ENCODE results near the gene EYS. TPM values are rescaled to one million over a fixed set of nuclear protein-coding genes. Genes with fewer than 3 reads are reported as not detected.

The EYS gene
- polyA plus RNA-seq, 1 of the 3 experiments (the other 2 are of a cell fraction), result 0.05 TPM

DNA sequence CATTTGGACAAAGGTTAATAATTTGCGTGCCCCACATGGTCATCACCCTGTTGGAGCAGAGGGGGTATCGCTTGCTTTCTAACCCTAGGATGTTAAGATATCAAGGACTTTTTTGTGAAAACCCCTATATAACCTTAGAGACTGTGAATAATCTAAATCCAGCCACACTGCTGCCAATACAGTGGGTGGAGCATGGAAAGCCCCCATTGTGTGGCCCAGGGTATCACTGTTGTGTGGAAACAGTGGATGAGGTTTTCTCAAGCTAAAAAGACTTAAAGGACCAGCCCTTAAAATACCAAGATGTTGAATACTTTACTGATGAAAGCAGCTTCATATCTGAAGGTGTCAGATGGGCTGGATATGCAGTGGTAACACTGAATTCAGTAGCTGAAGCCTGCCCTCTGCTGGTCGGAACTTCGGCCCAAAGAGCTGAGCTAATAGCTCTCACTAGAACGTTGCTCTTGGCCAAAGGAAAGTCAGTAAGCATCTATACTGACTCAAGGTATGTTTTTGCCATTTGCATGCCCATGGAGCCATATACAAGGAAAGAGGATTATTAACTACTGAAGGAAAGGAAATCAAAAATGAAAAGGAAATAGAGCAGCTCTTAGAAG lies 1376.2 kb downstream of the EYS start:
- no peak for TF ChIP-seq EP300 (IDR thresholded peaks at IDR 0.05; ENCODE audit: borderline replicate concordance in 1 of 2, low read depth in 1 of 2, low read length in 1 of 2)
- TF ChIP-seq SMC3 (IDR thresholded peaks at IDR 0.05; ENCODE audit: low read depth, low read length), result peak; percentile 91
- no peak for TF ChIP-seq FOXJ3 (CRISPR knock-in tag; IDR thresholded peaks at IDR 0.05)
- no peak for TF ChIP-seq EZH2phosphoT487 (IDR thresholded peaks at IDR 0.05; ENCODE audit: borderline replicate concordance, low read depth)
- TF ChIP-seq, protein P1, sequence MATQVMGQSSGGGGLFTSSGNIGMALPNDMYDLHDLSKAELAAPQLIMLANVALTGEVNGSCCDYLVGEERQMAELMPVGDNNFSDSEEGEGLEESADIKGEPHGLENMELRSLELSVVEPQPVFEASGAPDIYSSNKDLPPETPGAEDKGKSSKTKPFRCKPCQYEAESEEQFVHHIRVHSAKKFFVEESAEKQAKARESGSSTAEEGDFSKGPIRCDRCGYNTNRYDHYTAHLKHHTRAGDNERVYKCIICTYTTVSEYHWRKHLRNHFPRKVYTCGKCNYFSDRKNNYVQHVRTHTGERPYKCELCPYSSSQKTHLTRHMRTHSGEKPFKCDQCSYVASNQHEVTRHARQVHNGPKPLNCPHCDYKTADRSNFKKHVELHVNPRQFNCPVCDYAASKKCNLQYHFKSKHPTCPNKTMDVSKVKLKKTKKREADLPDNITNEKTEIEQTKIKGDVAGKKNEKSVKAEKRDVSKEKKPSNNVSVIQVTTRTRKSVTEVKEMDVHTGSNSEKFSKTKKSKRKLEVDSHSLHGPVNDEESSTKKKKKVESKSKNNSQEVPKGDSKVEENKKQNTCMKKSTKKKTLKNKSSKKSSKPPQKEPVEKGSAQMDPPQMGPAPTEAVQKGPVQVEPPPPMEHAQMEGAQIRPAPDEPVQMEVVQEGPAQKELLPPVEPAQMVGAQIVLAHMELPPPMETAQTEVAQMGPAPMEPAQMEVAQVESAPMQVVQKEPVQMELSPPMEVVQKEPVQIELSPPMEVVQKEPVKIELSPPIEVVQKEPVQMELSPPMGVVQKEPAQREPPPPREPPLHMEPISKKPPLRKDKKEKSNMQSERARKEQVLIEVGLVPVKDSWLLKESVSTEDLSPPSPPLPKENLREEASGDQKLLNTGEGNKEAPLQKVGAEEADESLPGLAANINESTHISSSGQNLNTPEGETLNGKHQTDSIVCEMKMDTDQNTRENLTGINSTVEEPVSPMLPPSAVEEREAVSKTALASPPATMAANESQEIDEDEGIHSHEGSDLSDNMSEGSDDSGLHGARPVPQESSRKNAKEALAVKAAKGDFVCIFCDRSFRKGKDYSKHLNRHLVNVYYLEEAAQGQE (IDR thresholded peaks at IDR 0.05; ENCODE audit: low read depth, low read length), result no peak
- no peak for TF ChIP-seq JUND (IDR thresholded peaks at IDR 0.05)
- peak; percentile 81 for TF ChIP-seq RAD21 (IDR thresholded peaks at IDR 0.05; ENCODE audit: low read length)
- TF ChIP-seq, protein P2, sequence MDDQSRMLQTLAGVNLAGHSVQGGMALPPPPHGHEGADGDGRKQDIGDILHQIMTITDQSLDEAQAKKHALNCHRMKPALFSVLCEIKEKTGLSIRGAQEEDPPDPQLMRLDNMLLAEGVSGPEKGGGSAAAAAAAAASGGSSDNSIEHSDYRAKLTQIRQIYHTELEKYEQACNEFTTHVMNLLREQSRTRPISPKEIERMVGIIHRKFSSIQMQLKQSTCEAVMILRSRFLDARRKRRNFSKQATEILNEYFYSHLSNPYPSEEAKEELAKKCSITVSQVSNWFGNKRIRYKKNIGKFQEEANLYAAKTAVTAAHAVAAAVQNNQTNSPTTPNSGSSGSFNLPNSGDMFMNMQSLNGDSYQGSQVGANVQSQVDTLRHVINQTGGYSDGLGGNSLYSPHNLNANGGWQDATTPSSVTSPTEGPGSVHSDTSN (IDR thresholded peaks at IDR 0.05), result no peak
- no peak for TF ChIP-seq GABPA (IDR thresholded peaks at IDR 0.05; ENCODE audit: low read depth)
- TF ChIP-seq, protein P3, sequence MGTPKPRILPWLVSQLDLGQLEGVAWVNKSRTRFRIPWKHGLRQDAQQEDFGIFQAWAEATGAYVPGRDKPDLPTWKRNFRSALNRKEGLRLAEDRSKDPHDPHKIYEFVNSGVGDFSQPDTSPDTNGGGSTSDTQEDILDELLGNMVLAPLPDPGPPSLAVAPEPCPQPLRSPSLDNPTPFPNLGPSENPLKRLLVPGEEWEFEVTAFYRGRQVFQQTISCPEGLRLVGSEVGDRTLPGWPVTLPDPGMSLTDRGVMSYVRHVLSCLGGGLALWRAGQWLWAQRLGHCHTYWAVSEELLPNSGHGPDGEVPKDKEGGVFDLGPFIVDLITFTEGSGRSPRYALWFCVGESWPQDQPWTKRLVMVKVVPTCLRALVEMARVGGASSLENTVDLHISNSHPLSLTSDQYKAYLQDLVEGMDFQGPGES (IDR thresholded peaks at IDR 0.05; ENCODE audit: low read depth, low read length), result no peak
- TF ChIP-seq, protein P4, sequence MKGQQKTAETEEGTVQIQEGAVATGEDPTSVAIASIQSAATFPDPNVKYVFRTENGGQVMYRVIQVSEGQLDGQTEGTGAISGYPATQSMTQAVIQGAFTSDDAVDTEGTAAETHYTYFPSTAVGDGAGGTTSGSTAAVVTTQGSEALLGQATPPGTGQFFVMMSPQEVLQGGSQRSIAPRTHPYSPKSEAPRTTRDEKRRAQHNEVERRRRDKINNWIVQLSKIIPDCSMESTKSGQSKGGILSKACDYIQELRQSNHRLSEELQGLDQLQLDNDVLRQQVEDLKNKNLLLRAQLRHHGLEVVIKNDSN (IDR thresholded peaks at IDR 0.05; ENCODE audit: borderline replicate concordance, low read depth), result no peak
- TF ChIP-seq NRF1 (IDR thresholded peaks at IDR 0.05; ENCODE audit: low read depth, low read length), result no peak
- TF ChIP-seq, protein P5, sequence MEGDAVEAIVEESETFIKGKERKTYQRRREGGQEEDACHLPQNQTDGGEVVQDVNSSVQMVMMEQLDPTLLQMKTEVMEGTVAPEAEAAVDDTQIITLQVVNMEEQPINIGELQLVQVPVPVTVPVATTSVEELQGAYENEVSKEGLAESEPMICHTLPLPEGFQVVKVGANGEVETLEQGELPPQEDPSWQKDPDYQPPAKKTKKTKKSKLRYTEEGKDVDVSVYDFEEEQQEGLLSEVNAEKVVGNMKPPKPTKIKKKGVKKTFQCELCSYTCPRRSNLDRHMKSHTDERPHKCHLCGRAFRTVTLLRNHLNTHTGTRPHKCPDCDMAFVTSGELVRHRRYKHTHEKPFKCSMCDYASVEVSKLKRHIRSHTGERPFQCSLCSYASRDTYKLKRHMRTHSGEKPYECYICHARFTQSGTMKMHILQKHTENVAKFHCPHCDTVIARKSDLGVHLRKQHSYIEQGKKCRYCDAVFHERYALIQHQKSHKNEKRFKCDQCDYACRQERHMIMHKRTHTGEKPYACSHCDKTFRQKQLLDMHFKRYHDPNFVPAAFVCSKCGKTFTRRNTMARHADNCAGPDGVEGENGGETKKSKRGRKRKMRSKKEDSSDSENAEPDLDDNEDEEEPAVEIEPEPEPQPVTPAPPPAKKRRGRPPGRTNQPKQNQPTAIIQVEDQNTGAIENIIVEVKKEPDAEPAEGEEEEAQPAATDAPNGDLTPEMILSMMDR (IDR thresholded peaks at IDR 0.05), result peak; percentile 78
- H3K36me3 ChIP-seq (replicated peaks in 1 of 2; ENCODE audit: control insufficient read depth in 1 of 2, insufficient read depth in 2 of 2, low read length in 1 of 2), result no peaks in the 10 kb centered on the region
- ChIA-PET CTCF (interaction anchor here (0.7 to 5.1 kb wide), 17 partner anchors 8 to 513 kb away, joined by 3 to 52 read pairs (median 3); no protein-coding TSS in a partner anchor), POLR2A (no interaction called here)
- no peaks in the 10 kb centered on the region for H3K4me1 ChIP-seq (ENCODE audit: control insufficient read depth in 1 of 2, insufficient read depth in 2 of 2, low read depth in 1 of 2, low read length in 1 of 2)
- no peak overlapping the region for H2AFZ ChIP-seq (ENCODE audit: low read depth)
- no peaks in the 10 kb centered on the region for H3K27me3 ChIP-seq (ENCODE audit: insufficient read depth)
- H3K4me2 ChIP-seq, result no peak overlapping the region
- H3K27ac ChIP-seq (ENCODE audit: low read depth in 2 of 2, low read length in 1 of 2), result no peak overlapping the region
- no peaks in the 10 kb centered on the region for H3K9me2 ChIP-seq
- no peak overlapping the region for H3K4me3 ChIP-seq (ENCODE audit: low read depth in 2 of 2, low read length in 1 of 2)
- H3K79me2 ChIP-seq (ENCODE audit: insufficient read depth), result no peaks in the 10 kb centered on the region
- H3K9ac ChIP-seq, result no peak overlapping the region
- 9% methylated on average over 4 of the region's 5 CpGs for WGBS (ENCODE audit: low lambda C conversion rate)
- H3F3A ChIP-seq (replicated peaks; ENCODE audit: insufficient read depth), result no peaks in the 10 kb centered on the region
- H3K9me3 ChIP-seq, result no peaks in the 10 kb centered on the region
- no peak for DNase-seq
- H4K20me1 ChIP-seq (ENCODE audit: insufficient read depth), result no peaks in the 10 kb centered on the region

Measured in SK-N-SH (cell line).